Esophagus squamous epithelium (tissue), 5 donors: Measurements from ENCODE around the gene OTUB1. TPM values are rescaled to one million over a fixed set of nuclear protein-coding genes. Genes with fewer than 3 reads are reported as not detected.

ENCODE experiments used
- DNase-seq: peaks from one replicate; lab custom pipeline; 2025; lab: John Stamatoyannopoulos, UW
- H3K27ac ChIP-seq, 4 donors: fragments of 200-600 bp; sonication (generic); one replicate each; pipeline ENCODE4 v1.5.1; 2016 to 2019; ENCODE audit warnings: mild to moderate bottlenecking in 1 of 4
- H3K27me3 ChIP-seq, 4 donors: fragments of 200-600 bp; sonication (generic); 1 replicate in 3 of 4; 2 replicates in 1 of 4; pipeline versions ENCODE4 v1.5.1 to v1.6.0; 2017 to 2021; ENCODE audit warnings: antibody characterized with exemption in 1 of 4
- H3K36me3 ChIP-seq, 3 donors: fragments of 200-600 bp; sonication (generic); one replicate each; pipeline ENCODE4 v1.5.1; 2016 to 2019
- H3K4me1 ChIP-seq, 3 donors: fragments of 200-600 bp; sonication (generic); one replicate each; pipeline ENCODE4 v1.5.1; 2017 to 2019
- H3K4me3 ChIP-seq, 4 donors: fragments of 200-600 bp; sonication (generic); 1 replicate in 3 of 4; 2 replicates in 1 of 4; pipeline ENCODE4 v1.5.1; 2016 to 2019; ENCODE audit warnings: mild to moderate bottlenecking in 2 of 4, moderate library complexity in 1 of 4
- H3K9me3 ChIP-seq, 3 donors: fragments of 200-600 bp; sonication (generic); one replicate each; pipeline ENCODE4 v1.5.1; 2016 to 2019
- CTCF ChIP-seq, 6 experiments: fragments of 450-650 bp in 4 of 6; fragments of 200-600 bp in 2 of 6; sonication (generic) in 2 of 6; IDR thresholded peaks; one replicate each; pipeline ENCODE4 v1.5.1; 2016 to 2019; ENCODE audit warnings: antibody characterized with exemption in 6 of 6, mild to moderate bottlenecking in 4 of 6, moderate library complexity in 4 of 6
- POLR2A ChIP-seq, 4 donors: fragments of 450-650 bp; IDR thresholded peaks; one replicate each; pipeline ENCODE4 v1.6.1; 2017; ENCODE audit warnings: antibody characterized with exemption in 4 of 4, mild to moderate bottlenecking in 4 of 4, moderate library complexity in 3 of 4
- WGBS, 2 donors: methylation state at CpG; one replicate each; pipeline ENCODE4 v1.1.5; 2018; 5-methylcytosine and 5-hydroxymethylcytosine counted together
- intact Hi-C: fragments of 100-400 bp; cut with DNase I; formaldehyde crosslinking; loops from one replicate; pipeline ENCODE4 v1.15.0; 2022
- total RNA-seq, 4 donors: library from RNA; depleted of rRNA; stranded (reverse); fragments of >200 nt; gene quantifications; one replicate each; pipeline ENCODE4 v1.1.0, GENCODE V29; 2016
- donor health status: DM: yes; HTN: yes; CAD: no.

Gene OTUB1
- total RNA-seq, 4 donors from 2014 or later, result 82.0 to 97.3 (median 89.7) TPM

DNA sequence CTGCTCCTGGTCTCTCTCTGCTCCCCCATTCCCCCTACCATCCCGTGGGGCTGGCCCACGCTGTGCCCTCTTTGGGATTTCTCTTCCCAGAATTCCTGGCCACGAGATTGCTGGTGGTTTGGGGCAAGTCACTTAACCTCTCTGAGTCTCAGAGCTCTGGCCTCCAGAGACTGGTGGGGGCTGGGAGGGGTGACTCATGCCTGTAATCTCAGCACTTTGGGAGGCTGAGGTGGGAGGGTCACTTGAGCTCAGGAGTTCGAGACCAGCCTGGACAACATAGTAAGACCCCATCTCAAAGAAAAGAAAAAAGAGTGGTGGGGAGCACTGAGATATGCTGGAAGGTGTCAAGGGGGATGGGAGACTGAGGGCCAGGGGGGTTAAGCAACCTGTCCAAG, 18.3 kb downstream of the OTUB1 start:
- DNase-seq, result no peak
- intact Hi-C loops, result no loop called here
- no peaks in the 10 kb centered on the region for H3K36me3 ChIP-seq
- 40 to 60% methylated on average over 1 to 2 of the region's 4 CpGs for WGBS, 2 donors
- no peak for TF ChIP-seq CTCF (IDR thresholded peaks at IDR 0.05)
- TF ChIP-seq POLR2A (IDR thresholded peaks at IDR 0.05), result no peak
- no peaks in the 10 kb centered on the region for H3K9me3 ChIP-seq
- H3K27ac ChIP-seq, result no peak overlapping the region
- peaks cover 26 to 60% (median 36%) of the 10 kb centered on the region in 3 donors for H3K4me1 ChIP-seq
- no peak overlapping the region for H3K4me3 ChIP-seq
- peaks cover 0 to 39% (median 0%) of the 10 kb centered on the region in 4 donors for H3K27me3 ChIP-seq

DNA sequence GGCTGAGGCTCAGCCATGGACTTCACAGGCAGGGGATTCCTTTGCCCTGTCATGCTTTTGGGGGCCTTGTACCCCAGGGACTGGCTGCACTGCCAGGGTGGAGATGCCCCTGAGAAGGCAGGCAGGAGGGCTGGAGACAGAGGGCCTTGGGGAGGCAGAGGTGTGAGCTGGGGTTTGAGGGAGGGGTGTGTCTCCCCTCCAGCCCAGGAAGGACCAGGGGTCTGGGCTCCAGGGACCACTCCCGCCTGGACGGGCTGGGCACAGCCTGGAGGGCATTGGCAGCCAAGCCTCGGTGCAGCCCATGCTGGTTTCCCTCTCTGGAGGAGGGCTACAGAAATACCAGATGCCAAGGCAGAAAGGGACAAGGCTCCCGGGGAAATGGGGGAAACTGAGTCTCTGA, 19.5 kb downstream of the OTUB1 start:
- intact Hi-C loops, result no loop called here
- no peak overlapping the region for H3K4me3 ChIP-seq
- no peak overlapping the region for H3K27ac ChIP-seq
- no peak for DNase-seq
- peaks cover 0 to 38% (median 0%) of the 10 kb centered on the region in 4 donors for H3K27me3 ChIP-seq
- peaks cover 0 to 3% (median 0%) of the 10 kb centered on the region in 3 donors for H3K9me3 ChIP-seq
- no peak for TF ChIP-seq POLR2A (IDR thresholded peaks at IDR 0.05)
- TF ChIP-seq CTCF (IDR thresholded peaks at IDR 0.05), result no peak
- WGBS, 2 donors, result 50 to 53% methylated on average over 1 to 2 of the region's 4 CpGs
- peaks cover 15 to 49% (median 27%) of the 10 kb centered on the region in 3 donors for H3K4me1 ChIP-seq
- no peaks in the 10 kb centered on the region for H3K36me3 ChIP-seq

DNA sequence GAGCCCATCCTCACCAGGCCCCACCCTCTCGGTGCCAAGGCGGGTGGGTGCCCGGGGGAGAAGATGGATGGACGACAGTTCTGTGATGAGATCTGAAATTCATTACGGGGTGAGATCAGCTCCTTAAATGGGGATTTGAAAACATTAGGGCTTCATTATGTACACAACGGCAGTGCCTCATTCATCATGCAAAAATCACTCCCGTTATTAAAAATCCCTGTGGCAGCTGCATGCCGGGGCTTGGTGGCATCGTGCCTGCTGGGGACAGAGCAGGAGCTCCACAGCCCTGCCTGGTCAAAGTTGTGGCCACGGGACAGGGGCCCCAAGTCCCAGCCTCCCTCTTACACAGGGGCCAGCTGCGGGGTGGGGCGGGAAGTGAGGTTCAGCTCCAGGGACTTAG, 20.2 kb downstream of the OTUB1 start:
- 27 to 35% methylated on average over 6 to 9 of the region's 12 CpGs for WGBS, 2 donors
- Histone ChIP-seq H3K9me3 (peaks cover 0 to 3% (median 0%) of the 10 kb centered on the region in 3 donors), H3K4me3 (no peak overlapping the region), H3K27ac (no peak overlapping the region), H3K4me1 (peaks cover 10 to 42% (median 20%) of the 10 kb centered on the region in 3 donors), H3K36me3 (no peaks in the 10 kb centered on the region), H3K27me3 (peaks cover 0 to 36% (median 0%) of the 10 kb centered on the region in 4 donors)
- intact Hi-C loops, result no loop called here
- TF ChIP-seq POLR2A (IDR thresholded peaks at IDR 0.05), result no peak
- no peak for TF ChIP-seq CTCF (IDR thresholded peaks at IDR 0.05)
- DNase-seq, result no peak

GRCh38 chr11:64007160-64007628, 21.0 kb downstream of the OTUB1 start:
- H3K27me3 ChIP-seq, result peaks cover 0 to 36% (median 0%) of the 10 kb centered on the region in 4 donors
- H3K4me3 ChIP-seq, result peak overlapping the region; percentile 10 to 60 (median 38)
- no peaks in the 10 kb centered on the region for H3K36me3 ChIP-seq
- intact Hi-C loops, result no loop called here
- TF ChIP-seq POLR2A (IDR thresholded peaks at IDR 0.05), result no peak
- TF ChIP-seq CTCF (IDR thresholded peaks at IDR 0.05), result no peak
- H3K9me3 ChIP-seq, result peaks cover 0 to 3% (median 0%) of the 10 kb centered on the region in 3 donors
- peak overlapping the region in 3 of 4 donors; percentile 1 to 40 (median 40) for H3K27ac ChIP-seq
- WGBS, 2 donors, result 1 to 2% methylated on average over 17 to 19 of the region's 27 CpGs
- no peak for DNase-seq
- peaks cover 10 to 34% (median 13%) of the 10 kb centered on the region in 3 donors for H3K4me1 ChIP-seq

DNA sequence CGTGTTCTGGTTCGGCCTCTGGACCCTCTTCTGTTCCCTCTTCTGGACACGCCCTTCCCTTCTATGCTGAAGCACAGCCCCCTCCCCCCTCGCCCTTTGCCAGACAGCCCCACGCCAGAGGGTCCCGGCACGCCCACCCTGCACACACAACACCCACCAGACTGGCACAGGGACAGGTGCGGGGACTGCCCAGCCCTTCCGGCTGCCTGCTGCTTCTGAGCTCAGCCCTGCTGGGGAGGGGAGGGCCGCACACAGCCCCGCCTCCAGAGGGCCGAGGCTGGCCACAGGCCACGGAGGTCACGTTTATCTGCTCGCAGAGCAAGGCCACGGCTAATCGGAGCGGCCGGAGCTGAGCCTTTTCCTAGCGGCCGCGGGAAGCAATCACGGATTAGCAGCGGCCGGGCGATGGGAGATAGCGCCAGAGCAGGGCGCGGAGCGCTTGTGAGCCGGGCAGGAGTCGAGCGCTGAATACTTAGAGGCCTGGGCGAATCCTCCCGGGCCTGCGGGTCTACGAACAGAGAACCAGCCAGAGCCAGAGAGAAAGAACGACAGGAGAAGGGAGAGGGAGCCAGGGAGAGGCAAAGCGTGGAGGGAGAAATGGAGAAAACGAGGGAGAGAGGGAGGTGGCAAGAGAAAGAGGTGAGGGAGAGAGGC, 21.5 kb downstream of the OTUB1 start:
- intact Hi-C loops, result no loop called here
- peak overlapping the region; percentile 10 to 60 (median 38) for H3K4me3 ChIP-seq
- H3K9me3 ChIP-seq, result peaks cover 0 to 3% (median 0%) of the 10 kb centered on the region in 3 donors
- no peaks in the 10 kb centered on the region for H3K36me3 ChIP-seq
- DNase-seq, result no peak
- 8 to 28% methylated on average over 4 to 15 of the region's 40 CpGs for WGBS, 2 donors
- no peak for TF ChIP-seq POLR2A (IDR thresholded peaks at IDR 0.05)
- TF ChIP-seq CTCF (IDR thresholded peaks at IDR 0.05), result peak in 3 of 6 experiments; percentile 27 to 40 (median 38)
- H3K27me3 ChIP-seq, result peaks cover 0 to 36% (median 0%) of the 10 kb centered on the region in 4 donors
- H3K27ac ChIP-seq, result peak overlapping the region in 3 of 4 donors; percentile 1 to 40 (median 40)
- H3K4me1 ChIP-seq, result peaks cover 10 to 29% (median 12%) of the 10 kb centered on the region in 3 donors
